GM19240 (cell line): ENCODE data around the gene LAX1.
A peak's percentile ranks its signal among the peaks of the same experiment; 100 is the strongest.
"Not testable (repeated sequence)": the region's sequence is repeated elsewhere in the genome, so short reads cannot be mapped to it uniquely, and the experiment has no call there.

ENCODE experiments used
- DNase-seq: peaks from one replicate; pipeline ENCODE4 v3.0.0; 2011; ENCODE audit warnings: low spot score; ENCODE audit not compliant: insufficient read length

The LAX1 gene

DNA sequence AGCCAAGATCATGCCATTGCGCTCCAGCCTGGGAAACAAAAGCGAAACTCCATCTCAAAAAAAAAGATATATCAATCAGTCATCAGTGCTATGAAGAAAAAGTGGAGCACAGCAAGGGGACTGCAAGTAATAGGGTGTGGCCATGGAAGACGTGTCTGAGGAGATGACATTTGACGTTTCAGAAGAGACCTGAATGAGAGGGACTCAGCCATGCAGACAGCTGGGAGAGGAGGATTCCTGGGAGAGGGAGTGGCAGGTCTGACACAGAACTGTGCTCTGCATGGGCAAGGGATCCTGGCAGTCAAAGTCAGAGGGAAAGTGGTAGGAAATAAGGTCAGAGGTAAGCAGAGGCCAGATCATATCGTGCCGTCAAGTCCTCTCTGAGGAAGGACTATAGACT is 3.3 kb downstream of the LAX1 start:
- DNase-seq = no peak

DNA sequence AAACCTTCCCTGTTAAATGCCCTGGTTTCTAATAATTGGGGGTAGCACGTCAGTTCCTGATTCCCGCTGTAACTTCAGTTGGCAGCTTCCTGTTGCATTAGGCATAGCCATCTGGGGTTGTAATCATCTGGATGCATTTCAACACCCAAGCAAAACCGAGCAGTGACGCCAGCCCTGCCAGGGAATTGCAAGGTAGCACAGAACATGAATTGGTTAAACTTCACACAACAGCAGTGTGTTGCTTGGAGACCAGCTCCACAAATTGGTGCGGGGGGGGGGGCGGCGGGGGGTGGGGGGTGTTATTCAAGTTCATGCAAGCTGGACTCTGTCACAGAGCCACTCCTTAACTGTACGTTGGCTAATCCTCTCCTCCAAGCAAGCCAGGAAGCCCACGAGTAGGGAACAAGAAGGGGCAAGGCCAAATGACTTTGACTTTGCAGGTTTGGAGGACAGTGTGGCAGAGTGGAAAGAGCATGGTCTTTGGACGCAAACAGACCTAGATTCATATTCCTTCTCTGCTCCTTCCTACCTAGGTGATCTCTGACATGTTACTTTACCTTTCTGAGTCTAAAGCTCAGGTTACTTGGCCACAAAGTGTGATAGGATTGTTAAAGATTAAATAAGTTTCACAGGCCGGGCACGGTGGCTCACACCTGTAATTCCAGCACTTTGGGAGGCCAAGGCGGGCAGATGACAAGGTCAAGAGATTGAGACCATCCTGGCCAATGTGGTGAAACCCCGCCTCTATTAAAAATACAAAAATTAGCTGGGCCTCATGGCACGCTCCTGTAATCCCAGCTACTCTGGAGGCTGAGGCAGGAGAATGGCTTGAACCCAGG is 4.7 kb downstream of the LAX1 start:
- no peak for DNase-seq

- no peak for DNase-seq
Observed at GRCh38 chr1:203771901-203772301, 6.9 kb downstream of the LAX1 start.

DNA sequence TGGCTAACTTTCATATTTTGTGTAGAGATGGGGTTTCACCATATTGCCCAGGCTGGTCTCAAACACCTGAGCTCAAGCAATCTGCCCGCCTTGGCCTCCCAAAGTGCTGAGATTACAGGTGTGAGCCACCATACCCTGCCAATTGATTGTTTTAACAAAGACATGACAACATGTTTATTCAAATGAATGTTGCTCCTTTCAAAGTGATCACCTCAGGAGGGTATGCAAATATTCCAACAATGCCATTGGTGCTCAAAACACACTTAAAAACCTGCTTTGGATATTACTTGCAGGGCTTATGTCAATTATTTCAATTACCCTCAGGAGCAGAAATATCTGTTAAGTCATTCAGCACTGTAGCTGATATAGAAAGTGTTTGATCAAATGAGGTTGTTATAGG is 7.9 kb downstream of the LAX1 start:
- DNase-seq = no peak

DNA sequence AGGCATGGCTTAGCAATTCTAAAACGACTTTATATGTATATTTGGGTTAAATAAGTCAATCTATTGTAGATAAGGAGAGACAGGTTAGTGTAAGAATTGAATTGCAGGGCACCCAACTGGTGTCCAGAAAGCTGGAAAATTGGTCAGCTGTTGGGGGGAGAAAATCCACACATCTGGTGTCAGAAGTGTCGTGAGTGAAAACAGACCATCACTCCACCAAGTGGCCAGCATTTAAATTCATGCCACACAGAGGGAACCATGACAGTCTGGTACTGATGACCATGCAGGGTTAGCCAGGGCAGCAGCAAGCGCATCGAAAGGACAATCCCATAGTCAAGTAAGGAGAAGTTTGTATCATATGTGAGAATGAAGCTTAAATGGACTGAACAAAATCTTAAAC is 11.7 kb downstream of the LAX1 start:
- no peak for DNase-seq

DNA sequence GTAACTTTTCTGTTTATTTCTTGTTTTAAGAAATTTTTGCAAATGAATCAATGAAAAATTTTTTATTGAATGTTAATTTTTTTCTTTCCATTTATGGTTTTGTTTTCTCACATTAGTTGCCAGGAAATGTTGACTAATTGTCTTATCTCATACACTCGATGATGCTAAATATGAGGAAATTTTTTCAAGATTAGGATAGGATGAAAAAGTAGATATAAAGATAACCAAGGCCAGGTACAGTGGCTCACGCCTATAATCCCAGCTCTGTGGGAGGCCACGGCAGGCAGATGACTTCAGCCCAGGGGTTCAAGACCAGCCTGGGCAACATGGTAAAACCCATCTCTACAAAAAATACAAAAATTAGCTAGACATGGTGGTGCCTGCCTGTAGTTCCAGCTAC is 12.6 kb downstream of the LAX1 start:
- DNase-seq = no peak

GRCh38 chr1:203778146-203778545 is 13.2 kb downstream of the LAX1 start:
- DNase-seq = no peak

DNA sequence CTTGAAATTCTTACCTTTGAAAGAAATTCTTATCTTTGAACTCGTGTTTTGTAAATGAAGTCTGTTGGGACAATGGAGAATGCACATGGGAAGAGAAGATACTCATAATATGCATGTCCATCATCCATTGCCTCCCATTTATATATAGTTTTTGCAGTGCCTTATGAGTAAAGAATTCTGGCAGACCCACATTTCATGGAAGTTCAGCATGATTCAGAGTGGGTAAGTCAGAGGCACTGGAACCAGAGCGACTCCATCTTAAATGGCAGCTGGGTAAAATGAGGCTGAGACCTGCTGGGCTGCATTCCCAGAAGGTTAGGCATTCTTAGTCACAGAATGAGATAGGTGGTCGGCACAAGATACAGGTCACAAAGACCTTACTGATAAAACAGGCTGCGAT is 13.8 kb downstream of the LAX1 start:
- DNase-seq = no peak

GRCh38 chr1:203781962-203782361 is 17.0 kb downstream of the LAX1 start:
- no peak for DNase-seq

- no peak for DNase-seq
Observed at GRCh38 chr1:203789966-203790365, 25.0 kb downstream of the LAX1 start.

- DNase-seq = no peak
Observed at GRCh38 chr1:203791498-203791897, 26.5 kb downstream of the LAX1 start.

GRCh38 chr1:203792486-203792885 is 27.5 kb downstream of the LAX1 start:
- no peak for DNase-seq

DNA sequence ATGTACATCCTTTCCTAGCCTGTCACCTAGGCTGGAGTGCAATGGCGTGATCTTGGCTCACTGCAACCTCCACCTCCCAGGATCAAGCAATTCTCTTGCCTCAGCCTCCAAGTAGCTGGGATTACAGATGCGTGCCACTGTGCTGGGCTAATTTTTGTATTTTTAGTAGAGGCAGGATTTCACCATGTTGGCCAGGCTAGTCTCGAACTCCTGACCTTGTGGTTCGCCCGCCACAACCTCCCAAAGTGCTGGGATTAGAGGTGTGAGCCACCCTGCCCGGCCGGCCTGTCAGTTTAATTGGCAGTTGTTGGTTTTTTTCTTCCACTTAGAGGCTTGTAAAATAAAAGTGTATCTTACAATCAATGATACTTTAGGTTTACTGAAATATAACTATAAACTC is 28.6 kb downstream of the LAX1 start:
- DNase-seq = not testable (repeated sequence)

- no peak for DNase-seq
Observed at GRCh38 chr1:203794764-203795440, 29.9 kb downstream of the LAX1 start.

- peak; percentile 96 for DNase-seq
Observed at GRCh38 chr1:203795441-203796235, 30.7 kb downstream of the LAX1 start, which contains the start of the genes ZBED6 and ZC3H11A. ZBED6 (plus strand) TSS chr1:203795623; CDS start chr1:203797523, 1,900 bp downstream. ZC3H11A (plus strand) TSS chr1:203795623; CDS start chr1:203817071, 21,448 bp downstream.

- DNase-seq = no peak
Observed at GRCh38 chr1:203796236-203796605, 31.2 kb downstream of the LAX1 start.

DNA sequence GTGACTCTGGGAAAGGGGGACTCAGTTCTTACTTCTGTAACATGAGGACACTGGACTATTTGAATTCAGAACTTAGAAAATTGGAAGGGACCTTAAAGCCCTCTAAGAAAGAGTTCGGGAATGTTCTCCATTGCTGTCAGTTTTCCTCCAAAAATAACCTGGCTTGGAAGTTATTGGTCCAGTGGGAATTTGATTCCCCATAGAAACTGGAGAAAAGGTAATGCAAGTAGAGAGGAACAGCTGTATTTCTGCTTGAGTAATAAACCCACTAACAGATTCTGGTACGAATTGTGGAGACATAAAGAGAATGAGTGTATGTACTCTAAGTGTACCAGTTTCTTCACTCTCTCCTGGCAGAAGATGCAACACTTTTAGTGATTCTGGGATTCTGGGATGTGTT is 32.2 kb downstream of the LAX1 start:
- no peak for DNase-seq

GRCh38 chr1:203797948-203798655 is 33.1 kb downstream of the LAX1 start:
- no peak for DNase-seq

DNA sequence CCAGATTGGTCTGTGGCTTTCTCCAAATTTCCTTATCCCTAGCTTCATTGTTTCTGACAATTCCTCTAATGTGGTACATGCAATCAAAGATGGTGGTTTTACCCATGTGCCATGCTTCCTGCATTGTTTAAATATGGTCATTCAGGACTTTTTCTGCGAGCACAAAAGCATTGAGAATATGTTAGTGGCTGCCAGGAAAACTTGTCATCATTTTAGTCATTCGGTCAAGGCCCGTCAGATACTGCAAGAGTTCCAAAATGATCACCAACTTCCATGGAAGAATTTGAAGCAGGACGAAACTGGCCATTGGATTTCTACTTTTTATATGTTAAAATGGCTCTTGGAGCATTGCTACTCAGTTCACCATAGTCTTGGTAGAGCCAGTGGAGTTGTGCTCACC is 34.2 kb downstream of the LAX1 start:
- no peak for DNase-seq

- DNase-seq = no peak
Observed at GRCh38 chr1:203799971-203800370, 35.0 kb downstream of the LAX1 start.

- DNase-seq = no peak
Observed at GRCh38 chr1:203805689-203806088, 40.7 kb downstream of the LAX1 start.
